Measurements from ENCODE around the gene UBE2G1. TPM values are rescaled to one million over a fixed set of nuclear protein-coding genes. Genes with fewer than 3 reads are reported as not detected.

Gene UBE2G1
- total and polyA plus RNA-seq, 10 of the 15 experiments (the other 5 are each of a cell fraction or from before 2014, with no cell fraction given): 24.4 to 139 (median 77.4) TPM

GRCh38 chr17:4412933-4413831 lies 46.7 kb upstream of the UBE2G1 start (continued):
- TF ChIP-seq RELB (IDR thresholded peaks at IDR 0.05; ENCODE audit: low read depth): 0 out of 2 replicates have a peak, but pooled peaks have one; percentile 35
- peak; percentile 43; the same call in 1 of the 2 replicates for TF ChIP-seq DPF2 (IDR thresholded peaks at IDR 0.05)
- peak; percentile 10; the same call in 1 of the 2 replicates for TF ChIP-seq BACH1 (IDR thresholded peaks at IDR 0.05; ENCODE audit: borderline replicate concordance)
- peak; percentile 81 for TF ChIP-seq YY1 (IDR thresholded peaks at IDR 0.05; ENCODE audit: low read depth, low read length)

GRCh38 chr17:4411201-4411600 lies 44.7 kb upstream of the UBE2G1 start:
- Histone ChIP-seq H3K36me3 (ENCODE audit: control insufficient read depth in 2 of 2, insufficient read depth in 2 of 2, low read length in 1 of 2) (no peaks in the 10 kb centered on the region), H3K4me1 (ENCODE audit: control insufficient read depth, insufficient read depth, low read length) (peaks cover 4% of the 10 kb centered on the region), H3K9me3 (replicated peaks; ENCODE audit: control insufficient read depth, insufficient read depth, low read length) (no peaks in the 10 kb centered on the region), H4K20me1 (ENCODE audit: control insufficient read depth, insufficient read depth) (no peaks in the 10 kb centered on the region), H3K4me2 (ENCODE audit: control insufficient read depth, insufficient read depth) (no peak overlapping the region), H3K79me2 (ENCODE audit: control insufficient read depth, insufficient read depth, low read length) (no peaks in the 10 kb centered on the region; the same call in 1 of the 2 replicates), H3K27ac (ENCODE audit: control insufficient read depth, insufficient read depth) (no peak overlapping the region), H2AFZ (ENCODE audit: control insufficient read depth, low read depth, low read length) (no peak overlapping the region), H3K9ac (ENCODE audit: control insufficient read depth, insufficient read depth, low read length) (no peak overlapping the region), H3K27me3 (replicated peaks in 1 of 2; ENCODE audit: control insufficient read depth in 2 of 2, insufficient read depth in 2 of 2, low read length in 1 of 2) (no peaks in the 10 kb centered on the region), H3K4me3 (no peak overlapping the region)
- in situ Hi-C loops (cut with MboI) (no loop called here), intact Hi-C loops (cut with micrococcal nuclease; ENCODE audit: unreplicated experiment) (loop anchor here (5.0 kb wide), 1 partner anchor 34 kb away; no protein-coding TSS in a partner anchor)
- ChIA-PET POLR2A (interaction anchor here (0.6 to 0.7 kb wide), 4 partner anchors 11 to 486 kb away, joined by 3 to 5 read pairs (median 4); no protein-coding TSS in a partner anchor), SMC1A (ENCODE audit: uncharacterized antibody, unreplicated experiment) (interaction anchor here (0.7 to 2.2 kb wide), 9 partner anchors 9 to 211 kb away, joined by 3 to 20 read pairs (median 3); no protein-coding TSS in a partner anchor), CTCF (interaction anchor here (0.6 to 7.4 kb wide), 6 partner anchors 9 to 211 kb away, joined by 3 to 156 read pairs (median 4); no protein-coding TSS in a partner anchor), RAD21 (ENCODE audit: unreplicated experiment) (interaction anchor here (0.7 to 4.8 kb wide), 5 partner anchors 35 to 497 kb away, joined by 3 to 79 read pairs (median 4); no protein-coding TSS in a partner anchor)
- FAIRE-seq (no peak), ATAC-seq (no peak), DNase-seq (ENCODE audit: low read depth, low spot score) (no peak)
- BruUV-seq (replicated peaks): no TSS peak
- whole genome bisulfite sequencing (ENCODE audit: insufficient coverage, insufficient replicate concordance, low lambda C conversion rate, missing lambda C conversion rate): 79% methylated on average over 3 of the region's 3 CpGs
- TF ChIP-seq JUND (IDR thresholded peaks at IDR 0.05; ENCODE audit: low read depth, low read length) (no peak), WRNIP1 (IDR thresholded peaks at IDR 0.05; ENCODE audit: borderline replicate concordance, low read depth, low read length) (no peak), EP300 (IDR thresholded peaks at IDR 0.05; ENCODE audit: borderline replicate concordance in 1 of 2, control insufficient read depth in 1 of 2, low read depth in 2 of 2, low read length in 2 of 2) (no peak), NFYA (IDR thresholded peaks at IDR 0.05; ENCODE audit: borderline replicate concordance, low read depth, low read length) (no peak), ATF7 (IDR thresholded peaks at IDR 0.05; ENCODE audit: low read depth) (no peak), BRCA1 (IDR thresholded peaks at IDR 0.05; ENCODE audit: low read depth, low read length) (no peak), NKRF (conservative IDR thresholded peaks at IDR 0.05) (no peak), STAT1 (conservative IDR thresholded peaks at IDR 0.05) (no peak), SIX5 (IDR thresholded peaks at IDR 0.05; ENCODE audit: low read depth, low read length, severe bottlenecking) (no peak), MYC (IDR thresholded peaks at IDR 0.05; ENCODE audit: insufficient read depth, insufficient read length, insufficient replicate concordance, low read length, severe bottlenecking) (no peak), PKNOX1 (IDR thresholded peaks at IDR 0.05) (no peak), KAT2A (conservative IDR thresholded peaks at IDR 0.05; ENCODE audit: control insufficient read depth, low read depth, low read length) (no peak)
